Esophagus (tissue), 2 donors: Measurements from ENCODE around the gene COL4A1. TPM values are rescaled to one million over a fixed set of nuclear protein-coding genes. Genes with fewer than 3 reads are reported as not detected.

ENCODE experiments used
- H3K27ac ChIP-seq, 2 donors: one replicate each; pipeline ENCODE4 v1.5.1; 2013; ENCODE audit warnings: low read depth in 2 of 2, mild to moderate bottlenecking in 2 of 2, inconsistent platforms in 1 of 2, low read length in 1 of 2, moderate library complexity in 1 of 2
- H3K27me3 ChIP-seq, 2 donors: one replicate each; pipeline ENCODE4 v1.6.1; 2013; ENCODE audit warnings: low read length in 2 of 2, control low read depth in 1 of 2, mild to moderate bottlenecking in 1 of 2; ENCODE audit not compliant: insufficient read depth in 2 of 2, control insufficient read depth in 1 of 2
- H3K36me3 ChIP-seq, 2 donors: one replicate each; pipeline ENCODE4 v1.6.1; 2013; ENCODE audit warnings: low read length in 1 of 2; ENCODE audit not compliant: control insufficient read depth in 2 of 2, insufficient read depth in 2 of 2
- H3K4me1 ChIP-seq, 2 donors: one replicate each; pipeline ENCODE4 v1.6.1; 2013; ENCODE audit warnings: low read length in 1 of 2; ENCODE audit not compliant: control insufficient read depth in 2 of 2, insufficient read depth in 2 of 2
- H3K4me3 ChIP-seq, 2 donors: one replicate each; pipeline ENCODE4 v1.5.1; 2013; ENCODE audit warnings: low read length in 2 of 2, mild to moderate bottlenecking in 2 of 2, low read depth in 1 of 2, moderate library complexity in 1 of 2
- H3K9me3 ChIP-seq, 2 donors: one replicate each; pipeline ENCODE4 v1.6.1; 2013; ENCODE audit warnings: mild to moderate bottlenecking in 2 of 2, low read depth in 1 of 2, low read length in 1 of 2, moderate library complexity in 1 of 2; ENCODE audit not compliant: control insufficient read depth in 2 of 2, insufficient read depth in 1 of 2
- WGBS, 2 donors: extraction: QIAGEN DNeasy Blood & Tissue Kit; methylation state at CpG; one replicate each; pipeline ENCODE4 v1.1.7; 2013; 5-methylcytosine and 5-hydroxymethylcytosine counted together
- polyA plus RNA-seq, 2 donors: library from polyadenylated mRNA; stranded (reverse); fragments of 200-250 nt; gene quantifications; one replicate each; pipeline ENCODE4 v1.2.3, GENCODE V29; 2013
- donor health status: healthy with polysubstance abuse.
- donor health status: Bipolar disorder and iron deficiency.

COL4A1 gene
- polyA plus RNA-seq, 2 donors: 10.4 to 23.7 TPM

- H3K27ac ChIP-seq: peak overlapping the region in 1 of 2 donors; percentile 65
- H3K4me1 ChIP-seq: peaks cover 0 to 13% of the 10 kb centered on the region in 2 donors
- WGBS, 2 donors: 74 to 79% methylated on average over 4 of the region's 4 CpGs
- H3K4me3 ChIP-seq: no peak overlapping the region
- no peaks in the 10 kb centered on the region for H3K36me3 ChIP-seq
- H3K27me3 ChIP-seq: peaks cover 0 to 3% of the 10 kb centered on the region in 2 donors
- H3K9me3 ChIP-seq: no peaks in the 10 kb centered on the region
Measured at GRCh38 chr13:110312339-110313031, 5.5 kb upstream of the COL4A1 start.

- H3K4me1 ChIP-seq: peaks cover 0 to 15% of the 10 kb centered on the region in 2 donors
- no peaks in the 10 kb centered on the region for H3K36me3 ChIP-seq
- 62 to 64% methylated on average over 30 of the region's 30 CpGs for WGBS, 2 donors
- no peaks in the 10 kb centered on the region for H3K9me3 ChIP-seq
- peak overlapping the region; percentile 30 to 65 for H3K27ac ChIP-seq
- H3K4me3 ChIP-seq: no peak overlapping the region
- peaks cover 0 to 7% of the 10 kb centered on the region in 2 donors for H3K27me3 ChIP-seq
Measured at GRCh38 chr13:110311443-110312338, 4.7 kb upstream of the COL4A1 start.

- Histone ChIP-seq H3K27ac (peak overlapping the region; percentile 30 to 65), H3K4me1 (peaks cover 0 to 15% of the 10 kb centered on the region in 2 donors)
Measured at GRCh38 chr13:110310541-110311442, 3.8 kb upstream of the COL4A1 start.

GRCh38 chr13:110309661-110310524 is 2.9 kb upstream of the COL4A1 start:
- Histone ChIP-seq H3K27me3 (peaks cover 0 to 13% of the 10 kb centered on the region in 2 donors), H3K4me1 (peaks cover 0 to 15% of the 10 kb centered on the region in 2 donors), H3K9me3 (no peaks in the 10 kb centered on the region), H3K4me3 (peak overlapping the region in 1 of 2 donors; percentile 7), H3K36me3 (no peaks in the 10 kb centered on the region), H3K27ac (peak overlapping the region; percentile 38 to 66)
- WGBS, 2 donors: 72 to 79% methylated on average over 16 of the region's 16 CpGs

More at GRCh38 chr13:110310541-110311442, 3.8 kb upstream of the COL4A1 start:
- Histone ChIP-seq H3K4me3 (no peak overlapping the region), H3K36me3 (no peaks in the 10 kb centered on the region), H3K27me3 (peaks cover 0 to 13% of the 10 kb centered on the region in 2 donors), H3K9me3 (no peaks in the 10 kb centered on the region)
- 71 to 74% methylated on average over 14 of the region's 14 CpGs for WGBS, 2 donors

- peaks cover 0 to 11% of the 10 kb centered on the region in 2 donors for H3K4me1 ChIP-seq
- peak overlapping the region; percentile 76 to 79 for H3K27ac ChIP-seq
- WGBS, 2 donors: 6 to 9% methylated on average over 31 of the region's 31 CpGs
- no peaks in the 10 kb centered on the region for H3K9me3 ChIP-seq
- peaks cover 0 to 13% of the 10 kb centered on the region in 2 donors for H3K27me3 ChIP-seq
- no peaks in the 10 kb centered on the region for H3K36me3 ChIP-seq
- H3K4me3 ChIP-seq: peak overlapping the region; percentile 59 to 62
Measured at GRCh38 chr13:110308656-110309359, 1.9 kb upstream of the COL4A1 start.

- H3K27ac ChIP-seq: peak overlapping the region; percentile 76 to 79
- H3K9me3 ChIP-seq: no peaks in the 10 kb centered on the region
- WGBS, 2 donors: 2 to 3% methylated on average over 64 of the region's 64 CpGs
- H3K4me1 ChIP-seq: peaks cover 0 to 11% of the 10 kb centered on the region in 2 donors
- H3K4me3 ChIP-seq: peak overlapping the region; percentile 59 to 62
- no peaks in the 10 kb centered on the region for H3K36me3 ChIP-seq
- peaks cover 0 to 13% of the 10 kb centered on the region in 2 donors for H3K27me3 ChIP-seq
Measured at GRCh38 chr13:110307767-110308655, 1.1 kb upstream of the COL4A1 start.

GRCh38 chr13:110306340-110306959 is 507 bp downstream of the COL4A1 start:
- 5 to 6% methylated on average over 50 to 53 of the region's 53 CpGs for WGBS, 2 donors
- H3K4me1 ChIP-seq: peaks cover 0 to 11% of the 10 kb centered on the region in 2 donors

More at GRCh38 chr13:110306340-110306959, 507 bp downstream of the COL4A1 start:
- Histone ChIP-seq H3K27me3 (peaks cover 0 to 13% of the 10 kb centered on the region in 2 donors), H3K36me3 (no peaks in the 10 kb centered on the region), H3K9me3 (no peaks in the 10 kb centered on the region), H3K4me3 (peak overlapping the region; percentile 59 to 62), H3K27ac (peak overlapping the region; percentile 76 to 86)
